ENCODE results near the gene DNAH5. TPM values are rescaled to one million over a fixed set of nuclear protein-coding genes. Genes with fewer than 3 reads are reported as not detected.
"Not testable (repeated sequence)": the region's sequence is repeated elsewhere in the genome, so short reads cannot be mapped to it uniquely, and the experiment has no call there.

Gene DNAH5
- total RNA-seq, 2 experiments from 2014 or later: not detected

GRCh38 chr5:13831351-13831750 is 113.1 kb downstream of the DNAH5 start:
- Mint-ChIP-seq H3K36me3 (no peaks in the 10 kb centered on the region), H3K4me1 (no peaks in the 10 kb centered on the region), H3K27ac (no peak overlapping the region), H3K27me3 (no peaks in the 10 kb centered on the region), H3K4me3 (no peak overlapping the region), H3K9me3 (peaks cover 13% of the 10 kb centered on the region)
- no peak for DNase-seq

- peaks cover 13% of the 10 kb centered on the region for H3K9me3 Mint-ChIP-seq
- no peaks in the 10 kb centered on the region for H3K4me1 Mint-ChIP-seq
- no peak overlapping the region for H3K4me3 Mint-ChIP-seq
- no peaks in the 10 kb centered on the region for H3K36me3 Mint-ChIP-seq
- H3K27ac Mint-ChIP-seq: no peak overlapping the region
- no peaks in the 10 kb centered on the region for H3K27me3 Mint-ChIP-seq
- no peak for DNase-seq
Measured at GRCh38 chr5:13830536-13830935, 114.0 kb downstream of the DNAH5 start.

GRCh38 chr5:13821366-13821765 is 123.1 kb downstream of the DNAH5 start:
- Mint-ChIP-seq H3K27me3 (no peaks in the 10 kb centered on the region), H3K4me1 (no peaks in the 10 kb centered on the region), H3K9me3 (no peaks in the 10 kb centered on the region), H3K27ac (no peak overlapping the region), H3K36me3 (no peaks in the 10 kb centered on the region), H3K4me3 (no peak overlapping the region)
- no peak for DNase-seq

GRCh38 chr5:13816126-13816525 is 128.4 kb downstream of the DNAH5 start:
- Mint-ChIP-seq H3K36me3 (no peaks in the 10 kb centered on the region), H3K27me3 (no peaks in the 10 kb centered on the region), H3K4me1 (no peaks in the 10 kb centered on the region), H3K9me3 (peaks cover 3% of the 10 kb centered on the region), H3K27ac (no peak overlapping the region), H3K4me3 (no peak overlapping the region)
- no peak for DNase-seq

- Mint-ChIP-seq H3K9me3 (peaks cover 3% of the 10 kb centered on the region), H3K27me3 (no peaks in the 10 kb centered on the region), H3K4me1 (no peaks in the 10 kb centered on the region), H3K36me3 (no peaks in the 10 kb centered on the region), H3K4me3 (no peak overlapping the region), H3K27ac (no peak overlapping the region)
- DNase-seq: no peak
Measured at GRCh38 chr5:13814301-13814700, 130.2 kb downstream of the DNAH5 start.

GRCh38 chr5:13809921-13810320 is 134.6 kb downstream of the DNAH5 start:
- Mint-ChIP-seq H3K27me3 (no peaks in the 10 kb centered on the region), H3K9me3 (no peaks in the 10 kb centered on the region), H3K36me3 (no peaks in the 10 kb centered on the region), H3K4me1 (no peaks in the 10 kb centered on the region), H3K27ac (no peak overlapping the region), H3K4me3 (no peak overlapping the region)
- no peak for DNase-seq

GRCh38 chr5:13804336-13804735 is 140.2 kb downstream of the DNAH5 start:
- Mint-ChIP-seq H3K4me1 (no peaks in the 10 kb centered on the region), H3K27ac (no peak overlapping the region), H3K4me3 (no peak overlapping the region), H3K36me3 (no peaks in the 10 kb centered on the region), H3K27me3 (no peaks in the 10 kb centered on the region), H3K9me3 (peaks cover 1% of the 10 kb centered on the region)
- DNase-seq: no peak

- H3K27ac Mint-ChIP-seq, H3K4me3 Mint-ChIP-seq, H3K36me3 Mint-ChIP-seq, DNase-seq, H3K4me1 Mint-ChIP-seq, H3K9me3 Mint-ChIP-seq, H3K27me3 Mint-ChIP-seq: not testable (repeated sequence)
Measured at GRCh38 chr5:13798569-13798968, 145.9 kb downstream of the DNAH5 start.

GRCh38 chr5:13785781-13786415 is 158.6 kb downstream of the DNAH5 start:
- Mint-ChIP-seq H3K9me3 (peaks cover 6% of the 10 kb centered on the region), H3K36me3 (no peaks in the 10 kb centered on the region), H3K4me1 (no peaks in the 10 kb centered on the region), H3K4me3 (no peak overlapping the region), H3K27ac (no peak overlapping the region), H3K27me3 (no peaks in the 10 kb centered on the region)
- DNase-seq: no peak

GRCh38 chr5:13783726-13784125 is 160.8 kb downstream of the DNAH5 start:
- H3K4me1 Mint-ChIP-seq: no peaks in the 10 kb centered on the region
- H3K4me3 Mint-ChIP-seq: no peak overlapping the region
- H3K9me3 Mint-ChIP-seq: peaks cover 3% of the 10 kb centered on the region
- no peaks in the 10 kb centered on the region for H3K36me3 Mint-ChIP-seq
- no peak overlapping the region for H3K27ac Mint-ChIP-seq
- DNase-seq: no peak
- no peaks in the 10 kb centered on the region for H3K27me3 Mint-ChIP-seq

GRCh38 chr5:13780081-13780480 is 164.4 kb downstream of the DNAH5 start:
- H3K36me3 Mint-ChIP-seq: no peaks in the 10 kb centered on the region
- no peaks in the 10 kb centered on the region for H3K9me3 Mint-ChIP-seq
- no peaks in the 10 kb centered on the region for H3K27me3 Mint-ChIP-seq
- no peak overlapping the region for H3K4me3 Mint-ChIP-seq
- no peaks in the 10 kb centered on the region for H3K4me1 Mint-ChIP-seq
- no peak for DNase-seq
- H3K27ac Mint-ChIP-seq: no peak overlapping the region

GRCh38 chr5:13773649-13774048 is 170.8 kb downstream of the DNAH5 start:
- Mint-ChIP-seq H3K36me3 (no peaks in the 10 kb centered on the region), H3K4me1 (no peaks in the 10 kb centered on the region), H3K9me3 (peaks cover 2% of the 10 kb centered on the region), H3K27ac (no peak overlapping the region), H3K4me3 (no peak overlapping the region), H3K27me3 (no peaks in the 10 kb centered on the region)
- no peak for DNase-seq

- Mint-ChIP-seq H3K27me3 (no peaks in the 10 kb centered on the region), H3K4me3 (no peak overlapping the region), H3K36me3 (no peaks in the 10 kb centered on the region), H3K27ac (no peak overlapping the region), H3K9me3 (peaks cover 3% of the 10 kb centered on the region), H3K4me1 (no peaks in the 10 kb centered on the region)
- no peak for DNase-seq
Measured at GRCh38 chr5:13771011-13771571, 173.4 kb downstream of the DNAH5 start.

GRCh38 chr5:13766236-13766635 is 178.3 kb downstream of the DNAH5 start:
- DNase-seq: no peak
- Mint-ChIP-seq H3K27ac (no peak overlapping the region), H3K4me1 (no peaks in the 10 kb centered on the region), H3K27me3 (no peaks in the 10 kb centered on the region), H3K9me3 (peaks cover 1% of the 10 kb centered on the region), H3K36me3 (no peaks in the 10 kb centered on the region), H3K4me3 (no peak overlapping the region)

- Mint-ChIP-seq H3K4me1 (no peaks in the 10 kb centered on the region), H3K4me3 (no peak overlapping the region), H3K9me3 (peaks cover 1% of the 10 kb centered on the region), H3K27me3 (no peaks in the 10 kb centered on the region), H3K36me3 (no peaks in the 10 kb centered on the region), H3K27ac (no peak overlapping the region)
- DNase-seq: no peak
Measured at GRCh38 chr5:13763719-13764118, 180.8 kb downstream of the DNAH5 start.

GRCh38 chr5:13749766-13750165 is 194.7 kb downstream of the DNAH5 start:
- no peak overlapping the region for H3K27ac Mint-ChIP-seq
- DNase-seq: no peak
- no peaks in the 10 kb centered on the region for H3K4me1 Mint-ChIP-seq
- H3K27me3 Mint-ChIP-seq: no peaks in the 10 kb centered on the region
- H3K4me3 Mint-ChIP-seq: no peak overlapping the region
- H3K9me3 Mint-ChIP-seq: peaks cover 7% of the 10 kb centered on the region
- no peaks in the 10 kb centered on the region for H3K36me3 Mint-ChIP-seq
